ENCODE results near the gene GTF2A1L.

DNA sequence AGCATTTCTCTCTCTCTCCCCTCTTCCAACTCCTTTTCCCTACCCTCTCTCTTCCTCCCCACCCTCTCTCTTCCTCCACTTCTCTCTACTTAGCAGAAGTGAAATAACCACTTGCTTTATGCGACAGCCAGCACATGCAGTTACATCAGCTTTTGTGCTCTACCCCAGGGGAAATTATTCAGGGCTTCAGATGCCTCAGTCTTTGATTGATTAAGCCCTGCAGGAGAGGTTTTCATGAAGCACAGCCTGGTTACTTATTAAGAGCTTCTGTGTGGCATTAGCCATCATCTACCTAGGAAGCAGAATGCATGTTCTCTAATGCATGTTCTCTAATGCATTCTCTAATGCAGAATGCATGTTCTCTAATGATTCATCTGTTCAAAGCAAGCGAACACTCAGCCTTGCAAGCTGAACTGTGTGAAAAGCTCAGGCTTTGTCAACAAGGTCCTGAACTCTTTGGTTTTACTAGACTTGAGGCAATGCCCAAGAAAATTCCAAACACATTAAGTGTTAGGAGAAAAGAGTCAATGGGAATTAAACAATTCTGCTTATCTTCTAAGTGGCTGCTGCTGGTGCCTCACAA, 81.8 kb downstream of the GTF2A1L start:
- TF ChIP-seq, protein P1, sequence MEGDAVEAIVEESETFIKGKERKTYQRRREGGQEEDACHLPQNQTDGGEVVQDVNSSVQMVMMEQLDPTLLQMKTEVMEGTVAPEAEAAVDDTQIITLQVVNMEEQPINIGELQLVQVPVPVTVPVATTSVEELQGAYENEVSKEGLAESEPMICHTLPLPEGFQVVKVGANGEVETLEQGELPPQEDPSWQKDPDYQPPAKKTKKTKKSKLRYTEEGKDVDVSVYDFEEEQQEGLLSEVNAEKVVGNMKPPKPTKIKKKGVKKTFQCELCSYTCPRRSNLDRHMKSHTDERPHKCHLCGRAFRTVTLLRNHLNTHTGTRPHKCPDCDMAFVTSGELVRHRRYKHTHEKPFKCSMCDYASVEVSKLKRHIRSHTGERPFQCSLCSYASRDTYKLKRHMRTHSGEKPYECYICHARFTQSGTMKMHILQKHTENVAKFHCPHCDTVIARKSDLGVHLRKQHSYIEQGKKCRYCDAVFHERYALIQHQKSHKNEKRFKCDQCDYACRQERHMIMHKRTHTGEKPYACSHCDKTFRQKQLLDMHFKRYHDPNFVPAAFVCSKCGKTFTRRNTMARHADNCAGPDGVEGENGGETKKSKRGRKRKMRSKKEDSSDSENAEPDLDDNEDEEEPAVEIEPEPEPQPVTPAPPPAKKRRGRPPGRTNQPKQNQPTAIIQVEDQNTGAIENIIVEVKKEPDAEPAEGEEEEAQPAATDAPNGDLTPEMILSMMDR (IDR thresholded peaks at IDR 0.05): no peak
- no peak for TF ChIP-seq POLR2A (IDR thresholded peaks at IDR 0.05)
